Activated T-cell treated with anti-CD3 and anti-CD28 coated beads for 48 hours (primary cell): ENCODE measurements around the gene ACOT6.
"Not testable (repeated sequence)": the region's sequence is repeated elsewhere in the genome, so short reads cannot be mapped to it uniquely, and the experiment has no call there.

ENCODE experiments used
- DNase-seq: peaks from one replicate; pipeline ENCODE4 v3.0.0-alpha.2; 2020; ENCODE audit warnings: low read depth

Gene ACOT6

DNA sequence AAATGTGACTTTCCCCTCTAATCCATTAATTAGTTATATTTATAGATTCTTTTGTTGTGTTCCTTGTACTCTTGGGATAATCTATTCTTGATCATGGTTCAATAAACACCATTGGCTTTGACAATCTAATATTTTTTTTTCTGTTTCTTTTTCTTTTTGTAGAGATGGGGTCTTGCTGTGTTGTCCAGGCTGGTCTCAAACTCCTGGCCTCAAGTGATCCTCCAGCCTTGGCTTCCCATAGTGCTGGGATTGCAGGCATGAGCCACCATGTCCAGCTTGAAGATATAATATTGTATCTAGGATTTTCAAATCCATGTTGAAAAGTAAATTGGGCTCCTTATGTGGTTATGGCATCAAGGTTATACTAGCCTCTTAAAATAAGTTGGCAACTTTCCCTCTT is 38.7 kb downstream of the ACOT6 start:
- DNase-seq: no peak

DNA sequence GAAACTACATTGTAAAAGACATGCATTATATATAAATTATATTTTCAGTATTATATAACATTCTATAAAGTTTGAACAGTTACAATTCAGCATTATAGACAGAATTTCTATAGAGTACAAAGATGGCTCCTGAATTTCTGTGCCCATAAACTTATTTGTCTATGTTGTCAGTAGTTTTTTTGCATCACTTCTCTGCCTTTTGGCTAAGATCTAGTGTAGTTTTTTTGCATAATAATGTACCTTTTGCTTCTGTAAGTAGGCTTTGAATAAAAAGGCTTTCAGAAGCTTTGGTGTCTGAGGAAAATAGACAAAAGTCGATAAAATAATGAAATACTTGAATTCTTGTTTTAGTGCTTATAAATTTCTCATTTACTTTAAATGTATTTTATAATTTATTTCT is 43.5 kb downstream of the ACOT6 start:
- DNase-seq: no peak

DNA sequence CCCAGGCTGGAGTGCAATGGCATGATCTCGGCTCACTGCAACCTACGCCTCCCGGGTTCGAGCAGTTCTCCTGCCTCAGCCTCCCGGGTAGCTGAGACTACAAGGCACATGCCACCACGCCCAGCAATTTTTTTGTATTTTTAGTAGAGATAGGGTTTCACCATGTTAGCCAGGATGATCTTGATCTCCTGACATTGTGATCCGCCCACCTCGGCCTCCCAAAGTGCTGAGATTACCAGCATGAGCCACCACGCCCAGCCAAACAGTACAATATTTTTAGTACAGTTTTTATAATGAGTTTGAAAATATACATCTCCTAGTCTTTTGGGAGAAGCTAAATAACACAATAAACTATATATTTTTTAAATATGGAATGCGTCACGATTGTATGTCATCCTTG is 46.9 kb downstream of the ACOT6 start:
- not testable (repeated sequence) for DNase-seq

DNA sequence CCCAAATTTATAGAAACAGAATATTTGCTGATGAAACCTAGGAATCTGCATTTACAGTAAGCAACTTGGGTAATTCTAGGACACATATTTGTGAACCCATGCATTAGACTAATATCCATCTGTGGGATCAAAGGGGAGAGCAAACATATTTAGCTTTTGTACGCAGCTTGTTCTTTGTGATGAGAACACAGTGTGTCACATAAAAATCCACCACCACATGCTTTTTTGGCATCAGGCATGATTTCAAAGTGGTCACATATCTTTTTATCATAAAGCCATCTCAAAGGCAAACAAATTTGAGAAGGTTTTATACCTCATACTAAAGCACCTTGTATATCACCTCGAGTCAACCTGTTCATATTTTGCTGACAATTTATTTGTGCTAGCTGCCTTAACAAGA is 48.2 kb downstream of the ACOT6 start:
- DNase-seq: no peak

DNA sequence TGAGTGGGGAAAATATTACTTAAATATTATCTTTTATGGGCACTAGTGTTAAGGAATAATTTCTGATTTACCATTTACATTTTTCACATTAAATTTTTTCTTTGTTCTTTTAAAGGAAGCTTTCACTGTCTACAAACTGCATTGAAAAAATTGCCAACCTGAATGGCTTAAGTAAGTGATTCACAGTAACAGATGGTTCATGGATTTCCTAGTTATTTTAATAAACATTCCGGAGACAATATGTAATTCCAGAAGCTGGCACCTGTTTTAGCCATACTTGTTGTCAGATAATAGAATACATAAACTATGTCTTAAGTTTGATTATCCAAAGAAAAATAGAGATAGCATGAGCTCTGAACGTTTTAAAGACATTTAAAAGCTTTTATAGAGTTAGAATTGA is 49.6 kb downstream of the ACOT6 start:
- no peak for DNase-seq

DNA sequence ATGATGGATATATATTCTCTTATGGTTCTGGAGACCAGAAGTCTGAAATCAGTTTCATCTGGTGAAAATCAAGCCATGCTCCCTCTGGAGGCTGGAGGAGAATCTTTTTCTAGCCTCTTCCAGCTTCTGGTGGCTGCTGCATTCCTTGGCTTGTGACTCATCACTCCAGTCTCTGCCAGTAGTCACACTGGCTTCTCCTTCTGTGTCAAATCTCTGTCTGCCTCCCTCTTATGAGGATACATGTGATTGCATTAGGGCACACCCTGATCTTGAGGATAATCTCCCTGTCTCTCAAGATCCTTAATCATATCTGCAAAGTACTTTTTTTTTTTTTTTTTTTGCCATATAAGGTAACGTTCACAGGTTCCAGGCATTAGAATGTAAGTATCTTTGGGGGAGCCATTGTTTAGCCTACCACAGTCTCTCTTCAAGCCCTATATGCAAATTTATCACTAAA is 50.2 kb downstream of the ACOT6 start:
- no peak for DNase-seq

DNA sequence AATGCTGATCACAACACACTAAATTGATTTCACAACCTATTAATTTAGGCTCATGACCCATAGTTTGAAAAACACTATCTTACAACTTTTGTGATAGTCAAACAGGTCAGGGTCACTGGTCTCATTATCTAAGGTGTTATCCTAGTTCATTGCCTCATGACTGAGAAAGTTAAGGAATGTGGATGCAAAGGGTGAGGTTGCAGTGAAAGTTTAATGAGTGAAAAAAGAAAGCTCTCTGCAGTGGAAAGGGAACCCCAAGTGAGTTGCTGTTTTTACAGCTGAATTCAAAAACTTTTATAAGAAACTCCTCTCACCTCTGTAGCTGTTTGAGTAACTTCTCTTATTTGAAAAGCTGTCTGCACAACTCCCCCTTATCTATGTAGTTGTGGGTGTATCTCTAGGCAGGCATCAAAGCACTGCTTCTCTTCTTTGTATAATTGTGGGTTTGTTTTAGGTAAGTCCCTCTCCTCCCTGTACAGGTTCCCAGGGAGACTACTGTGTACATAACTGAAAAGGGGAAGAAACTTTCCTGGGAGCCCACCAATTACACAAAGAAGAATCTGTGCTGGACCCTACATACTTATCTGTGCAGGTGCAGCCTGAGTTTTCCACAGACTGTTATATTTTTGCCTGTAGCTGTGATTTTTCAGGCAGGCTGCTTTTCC is 51.4 kb downstream of the ACOT6 start:
- DNase-seq: no peak

DNA sequence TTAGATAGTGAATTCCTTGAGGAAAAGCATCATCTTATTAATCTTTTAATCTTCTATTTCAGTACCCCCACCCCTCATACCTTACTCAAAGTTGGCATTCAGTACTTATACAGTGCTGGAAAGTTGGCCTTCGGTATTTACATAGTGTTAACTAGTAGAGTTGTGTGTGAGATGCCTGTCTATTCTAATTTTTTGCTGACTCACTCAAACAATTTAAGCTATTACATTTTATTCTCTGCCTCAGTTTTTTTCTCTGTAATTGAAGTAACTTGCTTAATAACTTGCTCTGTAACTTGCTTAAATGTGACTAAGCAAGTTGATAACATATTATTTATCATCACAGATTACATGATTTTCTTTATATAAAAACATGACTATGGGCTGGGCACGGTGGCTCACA is 52.8 kb downstream of the ACOT6 start:
- DNase-seq: no peak

DNA sequence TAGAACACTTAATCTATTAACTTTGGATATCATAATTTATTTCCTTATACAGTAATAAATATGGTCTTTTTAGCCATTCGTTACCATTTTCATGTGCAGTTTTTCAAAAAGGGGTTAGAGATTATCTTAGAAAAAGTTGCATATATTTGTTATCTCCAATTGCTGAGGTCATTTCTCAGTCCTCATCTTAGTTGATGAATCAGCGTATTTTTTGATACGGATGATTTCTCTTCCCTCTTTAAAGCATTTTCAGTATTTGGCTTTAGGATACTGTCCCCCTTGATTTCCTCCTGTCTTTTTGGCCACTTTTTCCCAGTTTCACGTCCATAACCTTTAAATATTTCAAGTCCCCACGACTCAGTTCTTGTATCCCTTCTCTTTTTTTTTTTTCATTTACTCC is 54.3 kb downstream of the ACOT6 start:
- no peak for DNase-seq

DNA sequence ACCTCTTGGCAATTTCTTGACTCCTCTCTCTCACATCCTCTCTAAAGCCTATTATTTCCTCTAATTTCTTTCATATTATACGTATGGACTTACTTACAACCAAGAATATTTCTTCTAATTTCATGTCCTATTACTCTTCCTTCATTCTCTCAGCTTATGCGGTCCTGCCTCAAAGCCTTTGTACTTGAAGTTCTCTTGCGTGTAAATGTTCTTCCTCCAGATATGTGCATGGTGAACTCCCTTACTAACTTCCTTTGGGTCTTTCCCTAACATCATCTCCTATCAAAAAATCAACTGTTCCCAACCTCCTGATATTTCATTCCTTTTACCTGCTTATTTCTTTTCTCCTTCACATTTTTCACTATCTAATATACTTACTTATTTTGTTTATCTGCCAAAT is 55.5 kb downstream of the ACOT6 start:
- no peak for DNase-seq
